GM18861 (cell line): ENCODE measurements around the gene ADAMTS2.
"Not testable (repeated sequence)": the region's sequence is repeated elsewhere in the genome, so short reads cannot be mapped to it uniquely, and the experiment has no call there.

Experiments
- ATAC-seq: cut with Tn5 transposase; IDR thresholded peaks from one replicate; pipeline ENCODE4 v1.9.1; 2021; ENCODE audit not compliant: unreplicated experiment

ADAMTS2 gene

DNA sequence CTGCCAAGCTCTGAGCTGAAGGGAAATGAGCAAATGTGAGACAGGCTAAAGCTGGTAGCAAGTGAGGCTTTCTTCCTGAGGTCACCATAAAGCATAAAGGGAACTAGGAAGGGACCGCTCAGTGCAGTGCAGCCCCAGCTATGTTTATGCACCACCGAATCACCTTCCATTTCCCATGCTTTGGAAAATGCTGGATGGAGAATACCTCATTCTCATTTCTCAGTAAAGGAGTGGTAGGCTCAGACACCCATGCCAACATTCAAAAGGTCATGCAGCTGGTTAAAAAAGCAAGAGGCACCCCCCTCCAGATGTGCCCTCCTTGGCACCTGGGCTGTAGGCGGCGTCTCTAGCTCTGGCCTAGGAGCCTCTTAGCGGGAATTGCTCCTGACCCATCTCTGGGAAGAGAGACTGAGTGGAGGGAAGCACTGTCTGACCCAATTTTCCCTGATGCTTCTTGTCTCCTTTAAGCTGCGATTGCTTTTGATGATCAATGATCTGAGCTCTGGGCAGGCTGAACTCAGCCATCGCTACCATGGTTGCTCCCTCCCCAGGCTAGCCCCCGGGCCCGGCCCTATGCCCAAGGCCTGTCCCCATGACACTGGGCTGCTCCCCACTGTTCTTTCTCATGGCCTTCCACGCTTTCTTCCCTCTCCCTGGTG is 226.4 kb downstream of the ADAMTS2 start:
- no peak for ATAC-seq

DNA sequence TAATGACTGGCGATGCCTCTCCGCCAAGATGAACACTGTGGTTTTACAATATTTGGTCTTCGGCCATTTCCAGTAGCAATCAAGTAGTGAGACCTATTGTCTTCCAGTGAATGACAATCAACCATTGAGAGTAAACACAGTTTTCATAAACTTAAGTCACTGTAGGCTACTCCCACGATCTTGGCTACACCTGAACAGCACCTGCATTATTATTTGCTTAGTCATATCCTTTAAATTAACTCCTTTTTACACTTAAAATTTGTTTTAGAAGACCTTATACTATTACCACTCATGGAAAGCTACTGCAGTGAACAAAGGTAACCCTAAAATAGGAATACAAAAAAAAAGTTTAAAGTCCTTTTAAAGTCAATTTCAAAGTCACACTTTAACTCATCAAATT is 226.9 kb downstream of the ADAMTS2 start:
- no peak for ATAC-seq

DNA sequence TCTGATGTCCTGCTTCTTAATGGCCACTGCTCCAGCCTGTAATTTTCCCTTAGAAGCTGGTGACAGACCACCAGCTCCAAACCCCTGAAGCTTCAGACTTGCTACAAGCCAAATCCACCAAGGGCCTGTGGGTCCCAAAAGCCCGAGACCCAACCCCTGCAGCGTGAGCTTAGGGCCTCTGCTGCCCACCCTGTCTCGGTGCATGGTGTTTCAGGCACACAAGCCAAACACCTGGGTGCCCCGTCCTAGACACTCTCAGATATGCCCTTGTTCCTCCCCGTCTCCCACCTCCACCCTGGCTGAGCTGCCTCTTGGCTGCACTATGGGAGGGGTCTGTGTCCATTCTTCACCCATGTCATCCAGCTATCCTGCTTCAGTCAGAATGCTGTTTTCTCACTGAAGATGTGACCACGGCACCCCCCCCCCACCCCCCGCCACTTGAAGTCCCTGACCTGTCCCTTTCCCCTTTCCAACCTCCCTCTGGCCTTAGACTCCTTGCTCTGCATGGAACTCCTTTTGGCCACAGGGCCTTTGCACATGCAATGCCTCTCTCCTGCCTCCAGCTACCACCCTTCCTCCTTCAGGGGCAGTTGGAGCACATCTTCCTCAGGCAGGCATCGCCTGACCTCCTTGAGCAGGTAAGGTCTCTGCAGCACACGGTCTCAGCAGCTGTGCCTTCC is 229.3 kb downstream of the ADAMTS2 start:
- no peak for ATAC-seq

DNA sequence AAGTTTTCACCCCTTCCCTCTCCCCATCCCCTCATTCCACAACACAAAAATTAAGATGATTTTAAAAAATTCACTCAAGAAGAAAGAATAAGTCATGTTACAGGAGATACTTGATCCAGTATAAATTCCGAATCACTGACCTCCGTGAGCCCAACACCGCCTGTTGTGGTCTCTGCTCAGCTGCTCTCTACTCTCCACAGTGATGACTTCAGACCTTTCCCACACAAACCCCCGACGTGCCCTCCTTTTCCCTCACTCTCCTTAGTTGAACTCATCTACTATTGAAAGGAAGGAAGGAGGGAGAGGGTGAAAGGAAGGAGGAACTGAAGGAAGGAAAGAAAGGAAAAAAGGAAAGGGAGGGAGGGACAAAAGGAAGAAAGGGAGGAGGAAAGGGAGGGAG is 230.0 kb downstream of the ADAMTS2 start:
- ATAC-seq, result no peak

GRCh38 chr5:179114756-179115155 is 230.5 kb downstream of the ADAMTS2 start:
- no peak for ATAC-seq

DNA sequence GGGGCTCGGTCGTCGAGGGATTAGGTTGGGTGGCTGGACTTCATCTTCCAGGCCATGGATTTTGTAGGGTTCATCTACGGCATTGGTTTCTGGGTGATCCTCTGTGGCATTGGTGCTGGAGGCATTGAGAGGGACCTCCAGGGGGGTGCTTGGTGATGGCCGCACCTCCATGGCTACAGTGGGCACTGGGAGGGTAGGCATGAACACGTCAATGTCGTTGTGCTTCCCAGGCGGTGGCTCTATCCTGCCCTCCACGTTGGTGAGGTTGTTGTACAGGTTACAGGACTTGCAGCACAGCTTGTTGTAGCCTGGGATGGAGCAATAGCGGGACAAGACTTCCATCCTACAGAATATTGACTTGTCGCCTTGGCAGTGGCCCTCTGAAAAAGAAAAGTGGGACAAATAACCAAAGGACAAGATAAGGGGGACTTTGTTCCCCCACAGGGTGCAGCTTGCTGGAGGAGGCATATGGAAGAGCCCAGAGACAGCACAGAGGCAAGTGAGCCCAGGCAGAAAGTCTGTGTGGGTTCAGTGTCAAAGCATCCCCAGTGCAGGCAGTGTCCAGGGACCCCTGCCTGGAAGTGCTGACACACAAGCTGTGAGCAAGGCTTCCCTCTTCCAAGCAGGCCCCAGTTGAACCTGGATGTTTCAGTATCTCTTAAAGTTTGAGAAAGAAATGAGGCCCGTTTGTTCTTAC is 231.2 kb downstream of the ADAMTS2 start:
- ATAC-seq, result no peak

DNA sequence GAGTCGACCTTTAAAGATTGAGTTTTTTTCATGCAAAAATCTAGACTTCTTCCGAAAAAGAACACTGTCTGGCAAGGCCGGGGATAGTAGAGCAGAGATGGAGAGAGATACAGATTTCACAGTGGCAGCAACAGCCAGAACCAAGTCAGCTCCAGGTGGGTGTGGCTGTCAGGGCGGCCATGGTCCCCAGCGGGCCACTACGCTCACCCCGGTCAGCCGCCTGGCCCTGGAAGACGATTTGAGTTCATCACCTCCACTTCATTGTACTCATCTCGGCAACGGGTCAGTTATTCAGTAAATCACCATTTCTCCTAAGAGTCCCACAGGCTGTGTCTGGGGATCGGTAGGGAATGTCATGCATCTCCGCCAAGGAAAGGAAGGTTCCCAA is 232.1 kb downstream of the ADAMTS2 start:
- no peak for ATAC-seq

- no peak for ATAC-seq
Observed at GRCh38 chr5:179112469-179113142, 232.7 kb downstream of the ADAMTS2 start.

- no peak for ATAC-seq
Observed at GRCh38 chr5:179111267-179112207, 233.7 kb downstream of the ADAMTS2 start.

- no peak for ATAC-seq
Observed at GRCh38 chr5:179110528-179110927, 234.7 kb downstream of the ADAMTS2 start.

- not testable (repeated sequence) for ATAC-seq
Observed at GRCh38 chr5:179101282-179101681, 244.0 kb downstream of the ADAMTS2 start.

DNA sequence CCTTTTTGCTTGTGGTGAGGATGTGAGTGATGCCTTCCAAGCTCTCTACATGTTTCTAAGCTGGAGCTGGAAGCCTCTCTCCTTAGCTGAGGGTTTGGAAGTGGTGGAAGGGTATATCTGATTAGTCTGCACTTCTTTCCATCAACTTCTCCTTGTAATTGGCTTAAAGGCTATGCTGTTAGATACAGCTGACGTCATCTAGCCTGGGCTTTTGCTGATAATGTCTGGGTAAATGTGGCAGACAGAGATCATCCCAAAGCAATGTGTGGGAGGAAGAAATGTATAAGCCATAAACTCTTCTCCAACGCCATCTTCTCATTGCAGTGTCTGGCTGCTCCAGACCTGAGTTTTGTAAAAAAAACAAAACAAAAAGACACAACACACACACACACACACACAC is 255.8 kb downstream of the ADAMTS2 start:
- no peak for ATAC-seq

DNA sequence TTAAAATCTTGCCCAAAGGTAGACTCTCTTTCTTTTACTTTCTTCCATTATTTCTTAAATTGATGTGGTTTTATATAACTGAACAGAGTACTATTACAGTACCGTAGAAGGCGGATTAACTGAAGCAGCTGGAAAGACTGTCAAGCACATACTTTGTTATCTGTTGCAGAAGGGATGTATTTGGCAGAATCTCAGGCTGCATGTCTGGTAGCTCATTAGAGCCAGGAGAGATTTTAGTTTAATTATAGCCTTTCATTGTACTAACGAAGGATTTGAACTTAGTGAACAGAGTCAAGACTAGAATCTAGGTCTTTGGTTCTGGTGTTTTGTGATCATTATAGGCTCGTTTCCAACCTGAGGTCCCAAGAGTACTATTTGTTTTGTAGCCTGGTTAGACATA is 264.5 kb downstream of the ADAMTS2 start:
- ATAC-seq, result no peak

DNA sequence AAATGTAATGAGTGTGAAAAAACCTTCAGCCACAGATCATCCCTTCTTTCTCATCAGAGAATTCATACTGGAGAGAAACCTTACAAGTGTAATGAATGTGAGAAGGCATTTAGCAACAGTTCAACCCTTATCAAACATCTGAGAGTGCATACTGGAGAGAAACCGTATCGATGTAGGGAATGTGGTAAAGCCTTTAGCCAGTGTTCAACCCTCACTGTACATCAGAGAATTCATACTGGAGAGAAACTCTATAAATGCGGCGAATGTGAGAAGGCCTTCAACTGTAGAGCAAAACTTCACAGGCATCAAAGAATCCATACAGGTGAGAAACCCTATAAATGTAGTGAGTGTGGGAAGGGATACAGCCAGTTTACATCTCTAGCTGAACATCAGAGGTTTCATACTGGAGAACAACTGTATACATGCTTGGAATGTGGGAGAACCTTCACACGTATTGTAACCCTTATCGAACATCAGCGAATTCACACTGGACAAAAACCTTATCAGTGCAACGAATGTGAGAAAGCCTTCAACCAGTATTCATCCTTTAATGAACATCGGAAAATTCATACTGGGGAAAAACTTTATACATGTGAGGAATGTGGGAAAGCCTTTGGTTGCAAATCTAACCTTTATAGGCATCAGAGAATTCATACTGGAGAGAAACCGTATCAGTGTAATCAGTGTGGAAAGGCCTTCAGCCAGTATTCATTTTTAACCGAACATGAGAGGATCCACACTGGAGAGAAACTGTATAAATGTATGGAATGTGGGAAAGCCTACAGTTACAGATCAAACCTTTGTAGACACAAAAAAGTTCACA is 265.9 kb downstream of the ADAMTS2 start:
- no peak for ATAC-seq

GRCh38 chr5:179065703-179066102 is 279.6 kb downstream of the ADAMTS2 start:
- no peak for ATAC-seq

DNA sequence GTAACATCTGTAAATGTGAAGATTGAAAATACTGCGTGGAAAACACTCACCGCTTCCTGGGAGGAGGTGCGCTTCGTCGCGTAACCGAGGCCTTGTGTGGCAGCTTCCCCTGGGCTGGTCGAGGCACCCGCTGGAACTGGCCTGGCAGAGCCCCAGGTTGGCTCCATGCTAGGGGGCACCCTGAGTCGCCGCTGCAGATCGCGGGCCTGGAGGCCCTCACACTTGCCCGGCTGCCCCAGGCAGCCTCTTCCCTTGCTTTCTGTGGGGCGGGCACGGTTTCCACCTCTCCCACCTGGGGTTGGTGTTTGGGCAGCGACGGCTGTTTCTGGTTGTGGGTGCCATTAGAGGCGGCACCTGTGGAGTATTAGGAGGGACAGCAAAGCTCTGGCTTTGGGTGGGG is 284.2 kb downstream of the ADAMTS2 start:
- ATAC-seq, result no peak
